ENCODE measurements around the gene AGPAT2. TPM values are rescaled to one million over a fixed set of nuclear protein-coding genes. Genes with fewer than 3 reads are reported as not detected.

AGPAT2 gene
- total RNA-seq, 1 donor from 2014 or later = 72.9 TPM

GRCh38 chr9:136667214-136667939 is 19.9 kb downstream of the AGPAT2 start:
- TF ChIP-seq, protein P1, sequence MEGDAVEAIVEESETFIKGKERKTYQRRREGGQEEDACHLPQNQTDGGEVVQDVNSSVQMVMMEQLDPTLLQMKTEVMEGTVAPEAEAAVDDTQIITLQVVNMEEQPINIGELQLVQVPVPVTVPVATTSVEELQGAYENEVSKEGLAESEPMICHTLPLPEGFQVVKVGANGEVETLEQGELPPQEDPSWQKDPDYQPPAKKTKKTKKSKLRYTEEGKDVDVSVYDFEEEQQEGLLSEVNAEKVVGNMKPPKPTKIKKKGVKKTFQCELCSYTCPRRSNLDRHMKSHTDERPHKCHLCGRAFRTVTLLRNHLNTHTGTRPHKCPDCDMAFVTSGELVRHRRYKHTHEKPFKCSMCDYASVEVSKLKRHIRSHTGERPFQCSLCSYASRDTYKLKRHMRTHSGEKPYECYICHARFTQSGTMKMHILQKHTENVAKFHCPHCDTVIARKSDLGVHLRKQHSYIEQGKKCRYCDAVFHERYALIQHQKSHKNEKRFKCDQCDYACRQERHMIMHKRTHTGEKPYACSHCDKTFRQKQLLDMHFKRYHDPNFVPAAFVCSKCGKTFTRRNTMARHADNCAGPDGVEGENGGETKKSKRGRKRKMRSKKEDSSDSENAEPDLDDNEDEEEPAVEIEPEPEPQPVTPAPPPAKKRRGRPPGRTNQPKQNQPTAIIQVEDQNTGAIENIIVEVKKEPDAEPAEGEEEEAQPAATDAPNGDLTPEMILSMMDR (IDR thresholded peaks at IDR 0.05; ENCODE audit: insufficient read depth, low read length, poor library complexity, severe bottlenecking) = no peak
- DNase-seq (ENCODE audit: low read depth) = no peak
- peaks cover 25% of the 10 kb centered on the region for H3K27me3 ChIP-seq (ENCODE audit: control insufficient read depth, insufficient read depth, low read length)
- H3K4me3 ChIP-seq (ENCODE audit: low read depth, low read length) = no peak overlapping the region
- no peaks in the 10 kb centered on the region for H3K36me3 ChIP-seq (ENCODE audit: control insufficient read depth, insufficient read depth, low read length)

- Histone ChIP-seq H3K27me3 (ENCODE audit: control insufficient read depth, insufficient read depth, low read length) (peaks cover 25% of the 10 kb centered on the region), H3K4me3 (ENCODE audit: low read depth, low read length) (peak overlapping the region; percentile 32), H3K36me3 (ENCODE audit: control insufficient read depth, insufficient read depth, low read length) (no peaks in the 10 kb centered on the region)
- DNase-seq (ENCODE audit: low read depth) = no peak
- TF ChIP-seq, protein P1 (IDR thresholded peaks at IDR 0.05; ENCODE audit: insufficient read depth, low read length, poor library complexity, severe bottlenecking) = no peak
Measured at GRCh38 chr9:136666372-136667213, 20.7 kb downstream of the AGPAT2 start.

DNA sequence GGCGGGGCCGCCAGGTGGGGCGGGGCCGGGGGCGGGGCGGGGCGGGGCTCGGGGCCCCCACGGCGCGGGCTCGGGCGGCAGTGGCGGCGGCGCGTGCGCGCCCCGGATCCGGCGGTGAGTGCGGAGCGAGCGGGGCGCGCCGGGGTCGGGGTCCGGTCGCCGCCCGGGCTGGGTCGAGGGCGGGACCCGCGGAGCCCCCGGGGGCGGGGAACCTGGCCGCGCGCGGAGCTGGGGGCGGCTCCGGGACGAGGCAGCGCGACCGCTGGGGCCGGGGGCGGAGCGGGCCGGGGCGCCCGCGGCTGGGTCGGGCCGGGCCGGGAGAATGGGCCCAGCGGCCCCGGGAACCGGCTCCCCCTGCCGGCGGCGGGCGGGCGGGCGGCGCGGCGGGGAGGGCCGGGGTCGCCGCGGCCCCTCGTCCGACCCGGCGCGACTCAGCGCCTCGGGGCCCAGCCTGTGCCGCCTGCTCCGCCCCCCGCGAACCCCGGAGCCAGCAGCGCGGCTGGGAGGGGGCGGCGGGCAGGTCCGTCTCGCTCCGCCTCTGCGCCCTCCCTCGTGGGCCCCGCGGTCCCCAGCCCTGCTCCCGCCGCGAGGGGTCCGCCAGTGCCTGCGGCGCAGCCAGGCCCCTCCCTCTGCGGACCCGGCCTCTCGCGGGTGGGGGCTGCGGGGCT is 21.4 kb downstream of the AGPAT2 start:
- Histone ChIP-seq H3K36me3 (ENCODE audit: control insufficient read depth, insufficient read depth, low read length) (no peaks in the 10 kb centered on the region), H3K4me3 (ENCODE audit: low read depth, low read length) (peak overlapping the region; percentile 32), H3K27me3 (ENCODE audit: control insufficient read depth, insufficient read depth, low read length) (peaks cover 25% of the 10 kb centered on the region)
- no peak for DNase-seq (ENCODE audit: low read depth)
- TF ChIP-seq, protein P1 (IDR thresholded peaks at IDR 0.05; ENCODE audit: insufficient read depth, low read length, poor library complexity, severe bottlenecking) = no peak

- peak overlapping the region; percentile 29 for H3K4me3 ChIP-seq (ENCODE audit: low read depth, low read length)
- TF ChIP-seq, protein P1 (IDR thresholded peaks at IDR 0.05; ENCODE audit: insufficient read depth, low read length, poor library complexity, severe bottlenecking) = no peak
- H3K36me3 ChIP-seq (ENCODE audit: control insufficient read depth, insufficient read depth, low read length) = no peaks in the 10 kb centered on the region
- DNase-seq (ENCODE audit: low read depth) = no peak
- peaks cover 21% of the 10 kb centered on the region for H3K27me3 ChIP-seq (ENCODE audit: control insufficient read depth, insufficient read depth, low read length)
Measured at GRCh38 chr9:136665111-136665703, 22.1 kb downstream of the AGPAT2 start.

DNA sequence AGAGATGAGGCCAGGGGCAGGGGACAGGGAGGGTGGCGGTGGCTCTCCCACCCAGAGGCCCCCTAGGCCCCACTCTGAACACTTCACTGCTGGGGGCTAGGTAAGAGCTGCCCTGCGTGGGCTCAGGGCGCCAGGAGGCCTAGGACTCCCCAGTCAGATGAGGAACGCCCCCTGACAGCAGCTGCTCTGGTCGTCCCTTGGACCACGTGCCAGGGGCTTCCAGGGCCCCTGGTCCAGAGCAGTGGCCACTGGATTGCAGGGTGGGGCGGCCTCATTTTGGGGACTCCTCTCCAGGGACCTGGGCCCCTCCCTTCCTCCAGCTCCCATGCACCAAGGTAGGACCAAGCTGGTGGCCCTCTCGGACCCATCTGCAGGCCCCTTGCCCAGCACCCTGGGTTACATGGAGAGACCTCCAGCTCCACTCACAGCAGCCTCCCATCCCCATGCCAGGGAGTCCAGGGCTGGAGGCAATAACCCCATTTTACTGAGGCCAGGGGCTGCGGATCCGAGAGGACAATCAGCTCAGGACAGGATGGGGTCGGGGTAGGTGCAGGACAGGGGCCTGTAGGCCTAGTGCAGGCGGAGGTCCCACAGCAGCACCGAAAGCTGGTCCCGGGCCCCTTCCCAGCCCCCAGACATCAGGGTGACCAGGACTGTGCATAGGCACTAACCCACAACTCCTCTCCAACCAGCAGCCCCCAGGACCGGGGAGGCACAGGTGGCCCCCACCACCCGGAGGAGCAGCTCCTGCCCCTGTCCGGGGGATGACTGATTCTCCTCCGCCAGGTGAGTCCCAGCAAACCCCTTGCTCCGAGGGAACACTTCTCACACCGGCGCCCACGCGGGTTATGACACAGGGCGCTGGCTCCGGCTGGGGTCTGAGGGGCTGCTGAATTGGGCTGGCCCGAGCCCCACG is 23.0 kb downstream of the AGPAT2 start:
- Histone ChIP-seq H3K4me3 (ENCODE audit: low read depth, low read length) (no peak overlapping the region), H3K36me3 (ENCODE audit: control insufficient read depth, insufficient read depth, low read length) (no peaks in the 10 kb centered on the region), H3K27me3 (ENCODE audit: control insufficient read depth, insufficient read depth, low read length) (peaks cover 28% of the 10 kb centered on the region)
- DNase-seq (ENCODE audit: low read depth) = no peak
- TF ChIP-seq, protein P1 (IDR thresholded peaks at IDR 0.05; ENCODE audit: insufficient read depth, low read length, poor library complexity, severe bottlenecking) = no peak
